SK-N-SH (cell line): ENCODE results near the gene BFSP2. TPM values are rescaled to one million over a fixed set of nuclear protein-coding genes. Genes with fewer than 3 reads are reported as not detected.

Source experiments
- CTCF ChIA-PET: fragments of 300-600, 350-600 bp; formaldehyde crosslinking; extraction: SDS; loops from one replicate; lab custom pipeline; 2021; lab: Yijun Ruan, JAX
- POLR2A ChIA-PET: fragments of 350-600 bp; sonication (Branson Sonifier 250); formaldehyde crosslinking; extraction: SDS; loops from one replicate; lab custom pipeline; 2020; ENCODE audit warnings: antibody characterized with exemption, inconsistent platforms; lab: Yijun Ruan, JAX
- DNase-seq: peaks from one replicate; pipeline ENCODE4 v3.0.0; 2012
- H2AFZ ChIP-seq: fragments of 200-600 bp; sonication (generic); 2 replicates; pipeline ENCODE4 v1.8.1; 2016; ENCODE audit warnings: antibody characterized with exemption, mild to moderate bottlenecking, low read depth
- H3F3A ChIP-seq: fragments of 200-600 bp; sonication (generic); replicated peaks from 2 replicates; pipeline ENCODE3; 2016; ENCODE audit warnings: antibody characterized with exemption, mild to moderate bottlenecking; ENCODE audit not compliant: insufficient read depth
- H3K27ac ChIP-seq, 2 experiments: fragments of 200-500 bp in 1 of 2; fragments of 200-600 bp in 1 of 2; sonication (Bioruptor generic) in 1 of 2; sonication (generic), shearing (Covaris generic) in 1 of 2; 2 replicates each; pipeline versions ENCODE4 v1.5.1 to v1.6.1; 2014 to 2016; ENCODE audit warnings: low read depth in 2 of 2, inconsistent platforms in 1 of 2, low read length in 1 of 2, mild to moderate bottlenecking in 1 of 2, mixed read lengths in 1 of 2
- H3K27me3 ChIP-seq: fragments of 200-600 bp; sonication (generic), shearing (Covaris generic); 2 replicates; pipeline ENCODE4 v1.6.1; 2016; ENCODE audit warnings: mixed run types; ENCODE audit not compliant: insufficient read depth
- H3K36me3 ChIP-seq, 2 experiments: fragments of 200-500 bp in 1 of 2; fragments of 200-600 bp in 1 of 2; sonication (Bioruptor generic) in 1 of 2; sonication (generic) in 1 of 2; replicated peaks in 1 of 2; 2 replicates each; pipeline versions ENCODE3 to v1.5.1; 2014 to 2016; ENCODE audit warnings: low read length in 1 of 2, mild to moderate bottlenecking in 1 of 2; ENCODE audit not compliant: insufficient read depth in 2 of 2, control insufficient read depth in 1 of 2
- H3K4me1 ChIP-seq, 2 experiments: fragments of 200-500 bp in 1 of 2; fragments of 200-600 bp in 1 of 2; sonication (Bioruptor generic) in 1 of 2; sonication (generic), shearing (Covaris generic) in 1 of 2; 2 replicates each; pipeline versions ENCODE4 v1.5.1 to v1.6.1; 2014 to 2016; ENCODE audit warnings: low read depth in 1 of 2, low read length in 1 of 2, mixed run types in 1 of 2; ENCODE audit not compliant: insufficient read depth in 2 of 2, control insufficient read depth in 1 of 2
- H3K4me2 ChIP-seq: fragments of 200-600 bp; sonication (generic), shearing (Covaris generic); 2 replicates; pipeline ENCODE4 v1.6.1; 2017; ENCODE audit warnings: mixed run types
- H3K4me3 ChIP-seq, 2 experiments: fragments of 200-500 bp in 1 of 2; fragments of 200-600 bp in 1 of 2; sonication (Bioruptor generic) in 1 of 2; sonication (generic), shearing (Covaris generic) in 1 of 2; 2 replicates each; pipeline versions ENCODE4 v1.5.1 to v1.8.1; 2014 to 2016; ENCODE audit warnings: low read depth in 2 of 2, inconsistent platforms in 1 of 2, low read length in 1 of 2, mild to moderate bottlenecking in 1 of 2, mixed read lengths in 1 of 2, moderate library complexity in 1 of 2
- H3K79me2 ChIP-seq: fragments of 200-600 bp; sonication (generic); 2 replicates; pipeline ENCODE4 v1.8.1; 2017; ENCODE audit warnings: mild to moderate bottlenecking; ENCODE audit not compliant: insufficient read depth
- H3K9ac ChIP-seq: fragments of 200-600 bp; sonication (generic); 2 replicates; pipeline ENCODE4 v1.6.1; 2017; ENCODE audit warnings: mixed run types
- H3K9me2 ChIP-seq: fragments of 200-600 bp; sonication (generic); 2 replicates; pipeline ENCODE4 v1.6.1; 2017; ENCODE audit warnings: mixed run types
- H3K9me3 ChIP-seq: fragments of 200-600 bp; sonication (generic); 2 replicates; pipeline ENCODE4 v1.6.1; 2017; ENCODE audit warnings: mixed run types, mild to moderate bottlenecking, moderate library complexity
- H4K20me1 ChIP-seq: fragments of 200-600 bp; sonication (generic); 2 replicates; pipeline ENCODE4 v1.6.1; 2017; ENCODE audit warnings: mild to moderate bottlenecking, mixed run types; ENCODE audit not compliant: insufficient read depth
- ELF1 ChIP-seq: IDR thresholded peaks from 2 replicates; pipeline ENCODE4 v1.4.0; 2012
- EP300 ChIP-seq, 2 experiments: IDR thresholded peaks; 2 replicates each; pipeline versions ENCODE4 v1.4.0 to v1.6.1; 2012; ENCODE audit warnings: borderline replicate concordance in 1 of 2, low read depth in 1 of 2, low read length in 1 of 2
- FOXM1 ChIP-seq: IDR thresholded peaks from 2 replicates; pipeline ENCODE4 v1.4.0; 2012; ENCODE audit warnings: low read depth, mild to moderate bottlenecking
- GATA2 ChIP-seq: sonication (generic); formaldehyde crosslinking; IDR thresholded peaks from 2 replicates; pipeline ENCODE4 v1.5.0; 2020; ENCODE audit warnings: mild to moderate bottlenecking, missing genetic modification reagents
- MXI1 ChIP-seq: IDR thresholded peaks from 2 replicates; pipeline ENCODE4 v1.6.1; 2012; ENCODE audit warnings: mild to moderate bottlenecking, low read depth, low read length, improper control_type of control experiment
- NFIC ChIP-seq: IDR thresholded peaks from 2 replicates; pipeline ENCODE4 v1.4.0; 2012; ENCODE audit warnings: borderline replicate concordance
- NRF1 ChIP-seq: IDR thresholded peaks from 2 replicates; pipeline ENCODE4 v1.6.1; 2012; ENCODE audit warnings: low read depth, mild to moderate bottlenecking, low read length
- RCOR1 ChIP-seq: fragments of 150-350 bp; IDR thresholded peaks from 2 replicates; pipeline ENCODE4 v1.6.1; 2017; ENCODE audit warnings: antibody characterized with exemption, low read length
- SIN3A ChIP-seq: IDR thresholded peaks from 2 replicates; pipeline ENCODE4 v1.6.1; 2012; ENCODE audit warnings: low read depth, mild to moderate bottlenecking, low read length, moderate library complexity, borderline replicate concordance
- SMC3 ChIP-seq: IDR thresholded peaks from 2 replicates; pipeline ENCODE4 v1.6.1; 2012; ENCODE audit warnings: low read depth, low read length, improper control_type of control experiment
- TAF1 ChIP-seq: IDR thresholded peaks from 2 replicates; pipeline ENCODE4 v1.6.1; 2012; ENCODE audit warnings: low read depth, mild to moderate bottlenecking, low read length, moderate library complexity, borderline replicate concordance
- YY1 ChIP-seq: IDR thresholded peaks from 2 replicates; pipeline ENCODE4 v1.4.0; 2012; ENCODE audit warnings: low read depth, mild to moderate bottlenecking
- whole genome bisulfite sequencing: methylation state at CpG from one replicate; pipeline ENCODE4 v1.1.6; 2017; ENCODE audit warnings: low lambda C conversion rate; 5-methylcytosine and 5-hydroxymethylcytosine counted together
- polyA plus RNA-seq, 3 experiments: library from polyadenylated mRNA; depleted of rRNA; stranded (reverse); fragments of >200 nt; gene quantifications; 2 replicates each; pipeline ENCODE4 v1.2.3, GENCODE V29; 2012
- TF ChIP-seq, protein P1 (sequence below): IDR thresholded peaks from 2 replicates; pipeline ENCODE4 v1.6.1; 2012; ENCODE audit warnings: mild to moderate bottlenecking, low read depth, low read length, moderate library complexity
- TF ChIP-seq, protein P2 (sequence below): fragments of 150-350 bp; IDR thresholded peaks from 2 replicates; pipeline ENCODE4 v1.6.1; 2017; ENCODE audit warnings: antibody characterized with exemption, low read length, low read depth, borderline replicate concordance
- TF ChIP-seq, protein P3 (sequence below): fragments of 200-600 bp; sonication (generic); IDR thresholded peaks from 2 replicates; pipeline ENCODE4 v1.6.1; 2017; ENCODE audit warnings: antibody characterized with exemption, mild to moderate bottlenecking, moderate library complexity
- TF ChIP-seq, protein P4 (sequence below): IDR thresholded peaks from 2 replicates; pipeline ENCODE4; 2012

BFSP2 gene
- polyA plus RNA-seq, 1 of the 3 experiments (the other 2 are of a cell fraction), result not detected

DNA sequence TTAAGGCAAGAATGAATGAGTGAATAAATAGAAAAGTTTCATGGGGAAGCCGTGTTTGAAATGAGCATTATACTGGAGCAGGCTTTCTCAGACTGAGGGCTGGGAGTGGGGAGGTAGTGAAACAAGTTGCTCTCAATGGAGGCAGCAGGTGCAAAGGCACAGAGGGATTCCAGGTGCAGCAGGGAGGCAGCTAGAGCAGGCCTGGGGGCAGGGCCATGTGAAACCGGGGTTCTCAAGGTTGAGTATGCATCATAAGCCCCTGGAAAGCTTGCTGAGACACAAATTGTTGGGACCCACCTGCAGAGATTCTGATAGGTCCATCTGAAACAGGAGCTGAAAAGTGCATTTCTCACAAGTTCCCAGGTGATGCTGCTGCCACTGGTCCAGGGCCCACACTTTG, 45.3 kb downstream of the BFSP2 start:
- 57% methylated on average over 1 of the region's 2 CpGs for WGBS
- Histone ChIP-seq H3K27me3 (peaks cover 6% of the 10 kb centered on the region; the same call in 1 of the 2 replicates), H3K4me2 (no peak overlapping the region), H3K9ac (no peak overlapping the region), H3K79me2 (no peaks in the 10 kb centered on the region), H3K9me3 (no peaks in the 10 kb centered on the region), H3K36me3 (no peaks in the 10 kb centered on the region), H3K4me1 (peaks cover 0 to 8% of the 10 kb centered on the region in 2 experiments; a peak in 1 of 4 replicates), H3K27ac (no peak overlapping the region), H3F3A (no peaks in the 10 kb centered on the region), H2AFZ (no peak overlapping the region), H4K20me1 (no peaks in the 10 kb centered on the region), H3K4me3 (no peak overlapping the region), H3K9me2 (no peaks in the 10 kb centered on the region)
- TF ChIP-seq TAF1, result no peak
- TF ChIP-seq GATA2, result no peak
- TF ChIP-seq, protein P1, sequence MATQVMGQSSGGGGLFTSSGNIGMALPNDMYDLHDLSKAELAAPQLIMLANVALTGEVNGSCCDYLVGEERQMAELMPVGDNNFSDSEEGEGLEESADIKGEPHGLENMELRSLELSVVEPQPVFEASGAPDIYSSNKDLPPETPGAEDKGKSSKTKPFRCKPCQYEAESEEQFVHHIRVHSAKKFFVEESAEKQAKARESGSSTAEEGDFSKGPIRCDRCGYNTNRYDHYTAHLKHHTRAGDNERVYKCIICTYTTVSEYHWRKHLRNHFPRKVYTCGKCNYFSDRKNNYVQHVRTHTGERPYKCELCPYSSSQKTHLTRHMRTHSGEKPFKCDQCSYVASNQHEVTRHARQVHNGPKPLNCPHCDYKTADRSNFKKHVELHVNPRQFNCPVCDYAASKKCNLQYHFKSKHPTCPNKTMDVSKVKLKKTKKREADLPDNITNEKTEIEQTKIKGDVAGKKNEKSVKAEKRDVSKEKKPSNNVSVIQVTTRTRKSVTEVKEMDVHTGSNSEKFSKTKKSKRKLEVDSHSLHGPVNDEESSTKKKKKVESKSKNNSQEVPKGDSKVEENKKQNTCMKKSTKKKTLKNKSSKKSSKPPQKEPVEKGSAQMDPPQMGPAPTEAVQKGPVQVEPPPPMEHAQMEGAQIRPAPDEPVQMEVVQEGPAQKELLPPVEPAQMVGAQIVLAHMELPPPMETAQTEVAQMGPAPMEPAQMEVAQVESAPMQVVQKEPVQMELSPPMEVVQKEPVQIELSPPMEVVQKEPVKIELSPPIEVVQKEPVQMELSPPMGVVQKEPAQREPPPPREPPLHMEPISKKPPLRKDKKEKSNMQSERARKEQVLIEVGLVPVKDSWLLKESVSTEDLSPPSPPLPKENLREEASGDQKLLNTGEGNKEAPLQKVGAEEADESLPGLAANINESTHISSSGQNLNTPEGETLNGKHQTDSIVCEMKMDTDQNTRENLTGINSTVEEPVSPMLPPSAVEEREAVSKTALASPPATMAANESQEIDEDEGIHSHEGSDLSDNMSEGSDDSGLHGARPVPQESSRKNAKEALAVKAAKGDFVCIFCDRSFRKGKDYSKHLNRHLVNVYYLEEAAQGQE, result no peak
- ChIA-PET POLR2A (no interaction called here), CTCF (interaction anchor here (1.0 to 1.1 kb wide), 2 partner anchors 12 to 18 kb away, joined by 3 to 4 read pairs; no protein-coding TSS in a partner anchor)
- no peak for DNase-seq

DNA sequence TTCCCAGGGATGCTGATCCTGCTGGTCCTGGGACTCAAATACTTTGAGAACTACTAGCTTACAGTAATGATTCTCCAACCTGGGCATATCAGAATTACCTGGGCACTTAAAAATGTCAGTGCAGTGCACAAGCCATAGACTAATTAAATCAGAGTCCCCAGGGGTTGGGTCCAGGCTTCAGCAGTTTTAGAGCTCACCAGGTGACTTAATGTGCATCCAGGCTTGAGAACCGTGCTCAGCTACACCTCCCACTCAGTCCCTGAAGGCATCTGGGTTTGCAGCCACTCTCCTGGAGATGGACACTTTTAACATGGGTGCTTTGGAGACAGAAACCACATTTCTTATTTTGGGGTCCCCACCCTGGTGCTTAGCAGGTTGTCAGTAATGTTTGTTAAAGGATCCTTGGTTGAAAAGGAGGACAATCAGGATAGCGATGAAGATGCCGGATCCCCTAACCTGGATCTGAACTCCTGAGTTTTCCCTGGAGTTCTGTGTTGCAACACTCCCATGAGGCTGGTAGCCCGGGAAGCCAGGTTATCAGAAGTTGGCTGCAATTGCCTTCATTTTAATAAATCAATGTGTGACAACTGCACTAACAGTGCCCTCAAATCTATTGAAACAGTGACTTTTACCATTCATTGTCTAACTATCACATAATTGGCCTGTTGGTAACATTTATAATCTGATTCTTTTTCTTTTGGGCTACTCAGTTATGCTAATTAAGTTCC, 48.1 kb downstream of the BFSP2 start:
- 70% methylated on average over 4 of the region's 4 CpGs for WGBS
- TF ChIP-seq NRF1 (no peak), EP300 (IDR thresholded peaks at IDR 0.05; ENCODE audit: borderline replicate concordance in 1 of 2, low read depth in 1 of 2, low read length in 1 of 2) (no peak), TAF1 (no peak), RCOR1 (no peak), MXI1 (no peak), NFIC (no peak), FOXM1 (no peak), SIN3A (no peak), ELF1 (no peak), YY1 (no peak), SMC3 (no peak)
- TF ChIP-seq, protein P2, sequence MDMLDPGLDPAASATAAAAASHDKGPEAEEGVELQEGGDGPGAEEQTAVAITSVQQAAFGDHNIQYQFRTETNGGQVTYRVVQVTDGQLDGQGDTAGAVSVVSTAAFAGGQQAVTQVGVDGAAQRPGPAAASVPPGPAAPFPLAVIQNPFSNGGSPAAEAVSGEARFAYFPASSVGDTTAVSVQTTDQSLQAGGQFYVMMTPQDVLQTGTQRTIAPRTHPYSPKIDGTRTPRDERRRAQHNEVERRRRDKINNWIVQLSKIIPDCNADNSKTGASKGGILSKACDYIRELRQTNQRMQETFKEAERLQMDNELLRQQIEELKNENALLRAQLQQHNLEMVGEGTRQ, result no peak
- TF ChIP-seq, protein P3, sequence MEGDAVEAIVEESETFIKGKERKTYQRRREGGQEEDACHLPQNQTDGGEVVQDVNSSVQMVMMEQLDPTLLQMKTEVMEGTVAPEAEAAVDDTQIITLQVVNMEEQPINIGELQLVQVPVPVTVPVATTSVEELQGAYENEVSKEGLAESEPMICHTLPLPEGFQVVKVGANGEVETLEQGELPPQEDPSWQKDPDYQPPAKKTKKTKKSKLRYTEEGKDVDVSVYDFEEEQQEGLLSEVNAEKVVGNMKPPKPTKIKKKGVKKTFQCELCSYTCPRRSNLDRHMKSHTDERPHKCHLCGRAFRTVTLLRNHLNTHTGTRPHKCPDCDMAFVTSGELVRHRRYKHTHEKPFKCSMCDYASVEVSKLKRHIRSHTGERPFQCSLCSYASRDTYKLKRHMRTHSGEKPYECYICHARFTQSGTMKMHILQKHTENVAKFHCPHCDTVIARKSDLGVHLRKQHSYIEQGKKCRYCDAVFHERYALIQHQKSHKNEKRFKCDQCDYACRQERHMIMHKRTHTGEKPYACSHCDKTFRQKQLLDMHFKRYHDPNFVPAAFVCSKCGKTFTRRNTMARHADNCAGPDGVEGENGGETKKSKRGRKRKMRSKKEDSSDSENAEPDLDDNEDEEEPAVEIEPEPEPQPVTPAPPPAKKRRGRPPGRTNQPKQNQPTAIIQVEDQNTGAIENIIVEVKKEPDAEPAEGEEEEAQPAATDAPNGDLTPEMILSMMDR, result no peak
- TF ChIP-seq, protein P4, sequence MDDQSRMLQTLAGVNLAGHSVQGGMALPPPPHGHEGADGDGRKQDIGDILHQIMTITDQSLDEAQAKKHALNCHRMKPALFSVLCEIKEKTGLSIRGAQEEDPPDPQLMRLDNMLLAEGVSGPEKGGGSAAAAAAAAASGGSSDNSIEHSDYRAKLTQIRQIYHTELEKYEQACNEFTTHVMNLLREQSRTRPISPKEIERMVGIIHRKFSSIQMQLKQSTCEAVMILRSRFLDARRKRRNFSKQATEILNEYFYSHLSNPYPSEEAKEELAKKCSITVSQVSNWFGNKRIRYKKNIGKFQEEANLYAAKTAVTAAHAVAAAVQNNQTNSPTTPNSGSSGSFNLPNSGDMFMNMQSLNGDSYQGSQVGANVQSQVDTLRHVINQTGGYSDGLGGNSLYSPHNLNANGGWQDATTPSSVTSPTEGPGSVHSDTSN, result no peak
- TF ChIP-seq, all 33 proteins: peak for 0
- CTCF ChIA-PET, result interaction anchor here (0.9 to 1.5 kb wide), 4 partner anchors 10 to 130 kb away, joined by 3 to 4 read pairs (median 3); no protein-coding TSS in a partner anchor
- H3K79me2 ChIP-seq, result no peaks in the 10 kb centered on the region
- H3K27ac ChIP-seq, result no peak overlapping the region
- no peak overlapping the region for H3K4me3 ChIP-seq
- no peak for DNase-seq
- H4K20me1 ChIP-seq, result no peaks in the 10 kb centered on the region
- no peaks in the 10 kb centered on the region for H3K9me2 ChIP-seq
- H3K9ac ChIP-seq, result no peak overlapping the region
- H3K9me3 ChIP-seq, result no peaks in the 10 kb centered on the region
- no peaks in the 10 kb centered on the region for H3K36me3 ChIP-seq
- POLR2A ChIA-PET, result no interaction called here
- peaks cover 6% of the 10 kb centered on the region; the same call in 1 of the 2 replicates for H3K27me3 ChIP-seq
- H3K4me1 ChIP-seq, result peaks cover 6 to 15% of the 10 kb centered on the region in 2 experiments; a peak in 3 of 4 replicates
- peaks cover 5% of the 10 kb centered on the region for H3F3A ChIP-seq
- H2AFZ ChIP-seq, result no peak overlapping the region
- no peak overlapping the region for H3K4me2 ChIP-seq
